ENCODE data around the gene OSTF1.

DNA sequence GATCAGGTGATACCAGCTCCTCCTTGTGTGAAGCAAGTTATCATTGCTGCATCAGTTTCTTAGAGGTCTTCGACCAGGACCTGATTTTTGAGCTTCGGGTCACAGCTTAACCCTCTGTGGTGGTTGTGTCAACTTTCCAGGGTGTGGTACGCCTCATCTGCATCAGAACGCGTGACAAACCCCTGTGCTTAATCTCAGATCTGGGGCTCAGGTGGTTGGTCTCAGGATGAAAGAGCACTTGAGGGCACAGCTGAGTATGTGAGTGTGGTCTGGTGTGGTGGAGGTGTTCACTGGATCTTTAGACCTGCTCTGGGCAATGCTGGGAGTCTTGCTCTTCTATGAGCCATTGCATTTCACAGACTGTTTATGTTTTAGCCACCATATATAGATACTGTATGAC lies 64.1 kb downstream of the OSTF1 start:
- TF ChIP-seq, protein P1, sequence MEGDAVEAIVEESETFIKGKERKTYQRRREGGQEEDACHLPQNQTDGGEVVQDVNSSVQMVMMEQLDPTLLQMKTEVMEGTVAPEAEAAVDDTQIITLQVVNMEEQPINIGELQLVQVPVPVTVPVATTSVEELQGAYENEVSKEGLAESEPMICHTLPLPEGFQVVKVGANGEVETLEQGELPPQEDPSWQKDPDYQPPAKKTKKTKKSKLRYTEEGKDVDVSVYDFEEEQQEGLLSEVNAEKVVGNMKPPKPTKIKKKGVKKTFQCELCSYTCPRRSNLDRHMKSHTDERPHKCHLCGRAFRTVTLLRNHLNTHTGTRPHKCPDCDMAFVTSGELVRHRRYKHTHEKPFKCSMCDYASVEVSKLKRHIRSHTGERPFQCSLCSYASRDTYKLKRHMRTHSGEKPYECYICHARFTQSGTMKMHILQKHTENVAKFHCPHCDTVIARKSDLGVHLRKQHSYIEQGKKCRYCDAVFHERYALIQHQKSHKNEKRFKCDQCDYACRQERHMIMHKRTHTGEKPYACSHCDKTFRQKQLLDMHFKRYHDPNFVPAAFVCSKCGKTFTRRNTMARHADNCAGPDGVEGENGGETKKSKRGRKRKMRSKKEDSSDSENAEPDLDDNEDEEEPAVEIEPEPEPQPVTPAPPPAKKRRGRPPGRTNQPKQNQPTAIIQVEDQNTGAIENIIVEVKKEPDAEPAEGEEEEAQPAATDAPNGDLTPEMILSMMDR (conservative IDR thresholded peaks at IDR 0.05 in 1 of 2, IDR thresholded peaks at IDR 0.05 in 1 of 2; ENCODE audit: low read depth in 1 of 2, low read length in 2 of 2) = no peak
- TF ChIP-seq EZH2 (IDR thresholded peaks at IDR 0.05; ENCODE audit: low read length, missing control alignments) = no peak
